RPMI7951 (cell line): Measurements from ENCODE around the gene SDK1. TPM values are rescaled to one million over a fixed set of nuclear protein-coding genes. Genes with fewer than 3 reads are reported as not detected.

Source experiments
- DNase-seq: peaks from one replicate; pipeline ENCODE4 v3.0.0-alpha.2; 2012; ENCODE audit warnings: low read depth
- total RNA-seq: library from RNA; depleted of rRNA; stranded (reverse); fragments of >200 nt; shearing (Covaris generic); gene quantifications from 2 replicates; pipeline ENCODE4 v1.2.3, GENCODE V29; 2014

SDK1 gene
- total RNA-seq, 1 experiment from 2014 or later = 3.1 TPM

GRCh38 chr7:3461923-3462322 is 160.9 kb downstream of the SDK1 start:
- DNase-seq = no peak

- DNase-seq = no peak
These were observed 162.6 kb downstream of the SDK1 start for GRCh38 chr7:3463696-3464095.

DNA sequence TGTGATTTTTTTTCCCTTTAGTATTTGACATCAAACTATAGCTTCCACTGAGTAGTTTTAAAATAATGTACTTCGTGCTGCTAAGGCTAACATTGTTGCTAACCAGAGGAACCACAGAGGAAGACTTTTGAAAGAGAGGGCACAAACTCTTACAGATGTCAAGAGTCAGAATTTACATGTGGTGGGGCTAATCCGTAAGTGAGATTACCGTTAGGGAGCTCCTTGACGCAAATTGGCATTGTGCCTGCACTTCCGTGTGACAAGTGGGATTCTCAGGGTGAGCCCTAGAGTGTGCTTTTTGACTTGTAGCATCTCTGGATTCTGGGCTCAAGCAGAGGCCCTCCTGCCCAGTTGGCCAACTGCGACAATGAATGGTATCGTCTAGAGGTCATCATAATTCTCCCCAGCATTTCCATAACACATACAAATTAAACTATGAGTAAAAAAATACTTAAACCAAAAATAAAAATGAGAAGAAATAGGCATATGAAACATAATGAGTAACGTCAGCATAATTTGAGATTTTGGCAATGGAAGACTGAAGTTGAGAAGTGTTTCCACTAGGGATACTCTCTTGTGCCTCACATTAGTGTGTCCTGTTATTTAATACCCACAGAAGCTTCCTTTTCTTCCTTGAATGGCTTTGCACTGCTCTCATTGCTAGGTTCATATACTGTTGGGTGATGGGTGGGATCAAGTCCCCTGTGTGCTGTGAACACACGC is 164.0 kb downstream of the SDK1 start:
- DNase-seq = no peak

DNA sequence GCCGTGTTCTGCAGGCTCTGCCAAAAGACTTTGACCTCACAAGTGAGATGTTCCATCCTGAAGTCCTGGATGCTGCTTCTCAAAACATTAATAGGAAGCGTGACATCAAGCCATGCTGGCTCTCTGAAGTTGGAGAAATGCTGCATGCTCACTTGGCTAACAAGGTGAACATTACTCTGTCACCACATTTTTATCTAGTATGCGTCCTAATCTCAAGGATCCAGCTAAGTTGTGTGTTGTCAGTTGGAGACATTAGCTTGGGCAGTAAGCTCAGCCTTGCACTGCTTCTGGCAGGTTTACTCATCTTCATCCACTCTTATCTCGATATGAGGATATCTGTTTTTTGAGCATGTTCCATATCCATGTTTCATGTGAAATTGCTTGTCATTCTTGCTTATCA is 165.2 kb downstream of the SDK1 start:
- DNase-seq = no peak

GRCh38 chr7:3469641-3470040 is 168.6 kb downstream of the SDK1 start:
- no peak for DNase-seq

GRCh38 chr7:3480197-3480596 is 179.1 kb downstream of the SDK1 start:
- DNase-seq = no peak

GRCh38 chr7:3481435-3481834 is 180.4 kb downstream of the SDK1 start:
- DNase-seq = no peak

DNA sequence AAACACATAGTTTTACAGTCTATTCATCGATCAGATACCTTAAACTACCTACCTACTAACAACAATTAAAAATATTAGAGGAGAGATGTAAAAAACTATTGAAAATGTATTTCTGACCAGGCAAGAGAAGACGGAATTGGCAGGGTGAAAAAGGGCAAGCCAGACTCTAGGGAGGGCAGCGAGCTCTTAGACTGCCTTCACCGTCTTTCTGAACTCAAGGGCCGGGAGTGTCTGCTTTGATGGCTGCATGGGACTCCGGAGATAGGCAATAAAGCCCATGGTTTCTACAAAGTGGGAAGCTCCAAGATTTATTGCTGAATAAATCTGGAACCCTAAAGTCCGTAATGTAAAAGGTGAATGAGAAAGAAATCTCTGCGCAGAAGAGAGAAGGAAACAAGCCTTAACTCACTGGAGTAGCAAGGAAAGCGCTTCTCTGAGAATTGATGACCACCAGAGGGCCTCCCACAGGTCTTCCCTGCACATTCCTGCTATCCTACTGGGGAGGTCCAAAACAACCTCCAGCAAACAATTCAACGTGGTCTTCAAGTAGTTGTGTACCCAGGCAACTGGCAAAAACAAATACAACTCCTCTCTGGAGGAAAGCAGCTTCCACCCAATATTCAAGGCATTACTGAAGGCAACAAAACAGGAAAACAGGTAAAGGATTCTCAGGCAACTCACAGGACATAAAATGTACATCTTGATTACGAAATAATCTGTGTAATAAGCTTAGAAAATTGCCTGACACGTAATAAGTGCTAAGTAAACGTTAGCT is 181.3 kb downstream of the SDK1 start:
- DNase-seq = peak; percentile 28

- DNase-seq = no peak
These were observed 185.8 kb downstream of the SDK1 start for GRCh38 chr7:3486841-3487240.

GRCh38 chr7:3488829-3489228 is 187.8 kb downstream of the SDK1 start:
- no peak for DNase-seq

GRCh38 chr7:3493499-3493898 is 192.4 kb downstream of the SDK1 start:
- peak; percentile 31 for DNase-seq

DNA sequence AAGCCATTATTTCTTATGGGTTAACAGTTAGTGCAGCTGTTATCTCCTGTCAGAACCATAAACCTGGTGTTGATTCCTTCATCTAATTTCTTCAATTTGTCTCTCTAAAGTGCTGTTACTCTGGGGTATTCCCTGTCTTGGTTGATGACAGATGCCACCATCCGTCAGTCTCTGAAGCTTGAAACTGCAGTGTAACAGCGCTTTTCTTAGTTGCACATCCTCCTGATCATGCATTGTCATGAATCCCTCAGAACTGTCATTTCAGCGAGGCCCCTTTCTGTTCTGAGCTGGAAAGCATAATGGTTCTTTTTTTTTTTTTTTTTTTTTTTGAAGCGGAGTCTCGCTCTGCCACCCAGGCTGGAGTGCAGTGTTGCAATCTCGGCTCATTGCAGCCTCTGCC is 193.9 kb downstream of the SDK1 start:
- no peak for DNase-seq

DNA sequence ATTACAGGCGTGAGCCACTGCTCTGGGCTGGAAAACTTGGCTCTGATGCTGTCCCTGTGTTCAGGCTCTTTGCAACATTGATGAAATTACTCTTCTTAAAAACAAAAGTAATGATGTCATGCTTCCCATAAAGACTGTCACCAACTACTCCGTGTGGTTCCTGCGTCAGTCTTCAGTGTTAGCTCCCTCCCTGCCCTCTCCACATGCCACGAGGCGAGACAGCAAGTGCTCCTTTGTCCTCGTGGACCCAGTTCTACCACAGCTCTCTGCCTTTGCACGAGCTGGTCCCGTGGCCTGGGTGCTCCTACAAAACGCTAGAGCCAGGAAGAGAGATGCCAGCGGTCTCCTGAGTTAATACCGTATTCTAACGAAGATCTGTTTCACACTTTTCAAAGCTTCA is 194.5 kb downstream of the SDK1 start:
- DNase-seq = no peak

GRCh38 chr7:3495954-3496353 is 194.9 kb downstream of the SDK1 start:
- no peak for DNase-seq

GRCh38 chr7:3497796-3498195 is 196.7 kb downstream of the SDK1 start:
- DNase-seq = no peak

- no peak for DNase-seq
These were observed 200.6 kb downstream of the SDK1 start for GRCh38 chr7:3501671-3502070.

- no peak for DNase-seq
These were observed 203.3 kb downstream of the SDK1 start for GRCh38 chr7:3504384-3504783.

- no peak for DNase-seq
These were observed 209.3 kb downstream of the SDK1 start for GRCh38 chr7:3510101-3511020.

DNA sequence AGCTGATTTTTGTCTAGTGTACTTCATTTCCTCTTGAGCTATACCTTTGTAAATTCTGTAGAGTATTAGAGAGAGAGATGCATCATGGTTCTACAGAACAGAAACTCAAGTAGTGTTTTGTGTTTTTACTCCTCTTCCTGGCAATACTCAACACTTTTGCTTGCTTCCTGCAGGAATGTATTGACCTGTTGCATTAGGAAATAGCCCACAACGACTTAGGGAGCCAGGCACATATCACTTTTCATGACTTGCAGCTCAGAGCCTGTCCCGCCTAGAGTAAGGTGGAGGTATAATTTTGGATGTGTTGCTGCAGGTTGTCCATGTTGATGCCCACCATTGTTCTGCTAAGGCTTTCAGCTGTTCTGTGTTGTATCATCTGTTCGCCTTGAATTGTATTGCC is 216.3 kb downstream of the SDK1 start:
- DNase-seq = no peak

- DNase-seq = no peak
These were observed 217.5 kb downstream of the SDK1 start for GRCh38 chr7:3518546-3518945.

GRCh38 chr7:3520206-3520605 is 219.2 kb downstream of the SDK1 start:
- no peak for DNase-seq

- no peak for DNase-seq
These were observed 226.6 kb downstream of the SDK1 start for GRCh38 chr7:3527496-3528124.
